ENCODE measurements around the gene FLOT2.
"Not testable (repeated sequence)": the region's sequence is repeated elsewhere in the genome, so short reads cannot be mapped to it uniquely, and the experiment has no call there.

Gene FLOT2

DNA sequence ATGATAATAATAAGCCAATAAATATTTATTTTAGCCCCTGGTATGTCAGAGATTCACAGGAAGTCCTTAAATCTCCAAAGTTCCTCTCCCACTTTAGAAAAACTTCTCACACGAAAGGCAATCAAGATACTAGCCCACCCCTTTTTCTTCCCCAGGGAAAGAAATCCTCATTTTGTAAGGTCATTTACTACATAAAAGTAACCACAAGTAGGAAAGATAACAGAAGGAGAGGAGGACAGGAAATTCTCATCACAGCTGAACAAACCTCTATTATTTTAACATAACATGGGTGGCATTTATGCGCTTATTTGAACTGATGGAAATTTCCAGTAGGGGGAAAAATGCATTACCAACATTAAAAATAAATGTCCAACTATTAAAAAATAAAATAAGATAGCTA is 58.3 kb downstream of the FLOT2 start:
- no peak for DNase-seq

DNA sequence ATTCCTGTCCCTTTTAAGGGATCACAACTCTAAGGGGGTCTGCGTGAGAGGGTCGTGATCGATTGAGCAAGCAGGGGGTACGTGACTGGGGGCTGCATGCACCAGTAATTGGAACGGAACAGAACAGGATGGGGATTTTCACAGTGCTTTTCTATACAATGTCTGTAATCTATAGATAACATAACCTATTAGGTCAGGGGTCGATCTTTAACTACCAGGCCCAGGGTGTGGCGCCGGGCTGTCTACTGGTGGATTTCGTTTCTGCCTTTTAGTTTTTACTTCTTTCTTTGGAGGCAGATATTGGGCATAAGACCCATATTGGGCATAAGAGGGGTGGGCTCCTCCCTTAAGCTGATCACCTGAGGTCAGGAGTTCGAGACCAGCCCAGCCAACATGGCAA is 61.0 kb downstream of the FLOT2 start:
- not testable (repeated sequence) for DNase-seq

- no peak for DNase-seq
These were observed 63.1 kb downstream of the FLOT2 start for GRCh38 chr17:28834420-28834819.

Measured in AML-193 (cell line).